Uterus (tissue), 2 donors: Measurements from ENCODE around the gene HMGCS2.

Experiments used
- POLR2A ChIP-seq, 2 donors: fragments of 450-650 bp; IDR thresholded peaks; one replicate each; pipeline ENCODE4 v1.6.1; 2016; ENCODE audit warnings: antibody characterized with exemption in 2 of 2, mild to moderate bottlenecking in 1 of 2, moderate library complexity in 1 of 2
- TF ChIP-seq, protein P1 (sequence below), 4 experiments: fragments of 200-600 bp in 2 of 4; fragments of 450-650 bp in 2 of 4; sonication (generic) in 2 of 4; IDR thresholded peaks; one replicate each; pipeline ENCODE4 v1.5.1; 2016 to 2019; ENCODE audit warnings: antibody characterized with exemption in 4 of 4, mild to moderate bottlenecking in 2 of 4, moderate library complexity in 1 of 4

DNA sequence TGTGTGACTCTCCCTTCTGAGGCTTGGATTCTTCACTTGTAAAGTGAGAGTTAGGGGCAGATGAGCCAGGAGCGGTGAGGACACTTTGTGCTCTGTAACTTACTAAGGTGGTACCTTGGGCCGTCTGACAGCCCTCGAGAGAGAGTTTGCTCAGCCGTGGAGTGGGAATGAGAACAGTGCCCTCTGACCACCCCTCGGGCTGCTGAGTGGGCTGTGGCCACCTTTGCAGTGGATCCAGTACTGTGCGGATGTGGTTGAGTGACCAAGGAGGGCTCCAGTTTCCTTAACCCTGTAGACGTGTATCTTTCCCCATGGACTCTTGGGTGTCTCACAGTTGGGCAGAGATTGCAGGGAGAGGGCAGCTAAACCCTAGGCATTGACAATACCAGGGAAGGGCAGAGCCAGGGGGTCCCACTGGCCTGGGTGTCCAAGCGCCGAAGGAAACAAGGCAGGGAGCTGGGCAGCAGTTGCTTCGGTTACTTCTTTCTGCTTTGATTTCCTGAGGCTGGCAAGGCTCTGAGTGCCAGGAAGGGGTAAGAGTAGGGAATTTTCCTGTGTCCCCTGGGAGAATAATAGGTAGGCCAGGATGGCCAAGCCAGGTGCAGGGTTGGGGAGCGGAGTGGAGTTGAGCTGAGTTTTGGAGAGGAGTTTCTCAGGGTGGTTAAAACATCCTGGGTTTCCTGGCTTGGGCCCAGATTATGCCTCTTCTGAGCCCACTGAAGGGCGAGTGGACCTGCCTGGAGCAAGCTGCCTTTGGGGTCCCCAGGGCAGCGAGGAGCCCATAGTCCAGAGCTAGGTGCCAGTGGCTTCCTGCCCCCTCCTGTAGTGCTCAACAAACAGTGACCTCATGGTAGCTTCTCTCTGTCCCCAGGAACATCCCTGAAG, 27.6 kb downstream of the HMGCS2 start:
- TF ChIP-seq, protein P1, sequence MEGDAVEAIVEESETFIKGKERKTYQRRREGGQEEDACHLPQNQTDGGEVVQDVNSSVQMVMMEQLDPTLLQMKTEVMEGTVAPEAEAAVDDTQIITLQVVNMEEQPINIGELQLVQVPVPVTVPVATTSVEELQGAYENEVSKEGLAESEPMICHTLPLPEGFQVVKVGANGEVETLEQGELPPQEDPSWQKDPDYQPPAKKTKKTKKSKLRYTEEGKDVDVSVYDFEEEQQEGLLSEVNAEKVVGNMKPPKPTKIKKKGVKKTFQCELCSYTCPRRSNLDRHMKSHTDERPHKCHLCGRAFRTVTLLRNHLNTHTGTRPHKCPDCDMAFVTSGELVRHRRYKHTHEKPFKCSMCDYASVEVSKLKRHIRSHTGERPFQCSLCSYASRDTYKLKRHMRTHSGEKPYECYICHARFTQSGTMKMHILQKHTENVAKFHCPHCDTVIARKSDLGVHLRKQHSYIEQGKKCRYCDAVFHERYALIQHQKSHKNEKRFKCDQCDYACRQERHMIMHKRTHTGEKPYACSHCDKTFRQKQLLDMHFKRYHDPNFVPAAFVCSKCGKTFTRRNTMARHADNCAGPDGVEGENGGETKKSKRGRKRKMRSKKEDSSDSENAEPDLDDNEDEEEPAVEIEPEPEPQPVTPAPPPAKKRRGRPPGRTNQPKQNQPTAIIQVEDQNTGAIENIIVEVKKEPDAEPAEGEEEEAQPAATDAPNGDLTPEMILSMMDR (IDR thresholded peaks at IDR 0.05), result no peak
- no peak for TF ChIP-seq POLR2A (IDR thresholded peaks at IDR 0.05)
